ENCODE measurements around the gene KRT17.

Gene KRT17

DNA sequence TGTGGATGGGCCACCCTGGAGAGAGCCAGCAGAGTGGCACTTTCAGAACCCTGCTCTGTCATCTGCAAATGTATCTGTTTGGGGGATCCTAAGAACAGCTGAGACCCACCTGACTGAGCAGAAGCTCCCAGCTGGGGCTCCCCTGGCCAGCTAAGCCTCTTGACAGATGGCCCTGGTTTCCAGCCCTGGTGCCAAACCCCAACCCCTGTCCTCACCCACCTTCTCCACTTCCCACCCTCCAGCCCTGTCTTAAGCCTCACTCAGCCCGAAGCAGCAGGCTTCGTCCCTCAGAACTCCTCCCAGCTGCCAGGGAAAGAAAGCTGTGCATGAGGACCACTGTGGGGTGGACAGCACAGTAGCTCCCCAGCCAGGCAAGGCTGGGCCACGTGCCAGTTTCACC lies 49.0 kb downstream of the KRT17 start:
- DNase-seq (ENCODE audit: low read depth in 2 of 2), result no peak

DNA sequence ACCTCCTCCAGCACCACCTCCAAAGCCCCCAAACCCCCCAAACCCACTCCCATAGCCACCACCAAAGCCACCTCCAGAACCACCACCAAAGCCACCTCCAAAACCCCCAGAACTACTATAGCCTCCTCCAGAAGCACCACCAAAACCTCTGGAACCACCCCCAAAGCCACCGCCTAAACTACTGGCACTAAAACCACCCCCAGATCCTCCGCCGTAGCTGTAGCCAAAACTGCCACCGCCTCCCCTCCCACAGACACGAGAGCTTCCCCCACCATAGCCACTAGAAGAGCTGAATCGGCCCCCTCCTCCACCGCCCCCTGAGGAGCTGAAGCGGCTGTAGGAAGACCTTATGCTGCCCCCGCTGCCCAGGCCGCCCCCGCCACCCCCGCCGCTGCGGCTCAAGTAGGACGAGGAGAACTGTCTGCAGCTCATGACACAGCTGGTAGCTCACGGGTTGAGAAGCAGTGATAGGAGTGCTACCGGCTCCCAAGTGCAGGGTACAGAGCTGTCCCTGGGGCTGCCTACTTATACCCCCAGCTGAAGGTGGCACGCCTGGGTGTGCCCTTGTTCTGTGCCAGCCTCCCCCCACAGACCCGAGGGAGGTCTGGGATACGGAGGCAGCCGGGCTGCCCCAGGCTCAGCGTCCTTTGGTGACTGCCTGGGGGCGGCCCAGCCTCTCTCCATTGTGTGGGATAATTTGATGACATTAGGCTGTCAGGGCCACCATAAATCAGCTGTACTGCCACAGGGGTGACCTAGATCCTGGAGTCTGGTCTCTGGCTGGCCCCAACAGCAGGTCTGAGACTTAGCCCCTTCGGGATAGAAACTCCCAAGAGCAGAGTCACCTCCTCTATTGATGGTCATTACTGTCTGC lies 52.6 kb downstream of the KRT17 start, which contains the start of gene KRT9:
Gene KRT9 (minus strand): TSS at position 499 of the 874 bp plus-strand sequence. CDS start 67 bp downstream, at position 432.
- DNase-seq (ENCODE audit: low read depth in 2 of 2), result no peak
